ENCODE data around the gene ENTPD8. TPM values are rescaled to one million over a fixed set of nuclear protein-coding genes. Genes with fewer than 3 reads are reported as not detected.
"Not testable (repeated sequence)": the region's sequence is repeated elsewhere in the genome, so short reads cannot be mapped to it uniquely, and the experiment has no call there.

The ENTPD8 gene
- total RNA-seq, 1 donor, result under 0.01 TPM

DNA sequence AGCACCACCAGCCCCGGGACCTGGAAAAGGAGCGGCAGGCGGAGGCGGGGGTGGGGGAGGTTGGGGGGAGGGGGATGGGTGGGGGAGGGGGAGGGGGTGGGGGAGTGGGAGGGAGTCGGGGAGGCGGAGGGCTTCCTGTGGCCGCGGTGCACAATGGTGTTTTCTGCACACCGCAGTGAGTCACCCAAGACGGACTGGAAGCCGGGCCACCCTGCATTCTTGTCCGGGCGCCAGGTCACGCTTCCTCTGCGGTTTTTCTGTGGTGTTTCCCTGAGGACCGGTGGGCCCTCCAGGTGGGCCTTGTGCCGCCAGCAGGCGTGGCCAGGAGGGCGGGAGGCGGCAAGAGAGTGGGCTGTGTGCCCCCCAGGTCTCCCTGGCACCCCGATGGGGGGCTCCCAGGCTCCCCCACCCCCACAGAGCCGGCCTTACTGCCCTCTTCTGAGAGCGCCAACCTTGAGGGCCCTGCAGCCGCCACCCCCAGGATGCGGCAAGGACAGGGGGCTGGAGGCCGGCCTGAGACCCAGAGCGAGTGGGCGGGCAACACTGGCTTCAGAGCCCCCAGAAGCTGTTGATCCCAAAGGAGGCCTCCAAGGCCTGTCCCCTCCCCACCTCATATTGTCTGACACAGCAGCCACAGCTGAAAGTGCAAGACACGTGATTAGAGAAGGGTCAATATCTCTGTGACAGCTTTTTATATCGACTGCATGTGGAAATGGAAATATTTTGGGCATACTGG, 29.3 kb downstream of the ENTPD8 start:
- H3K4me3 ChIP-seq (ENCODE audit: low read depth, low read length), result no peak overlapping the region
- peak; percentile 90 for DNase-seq (ENCODE audit: low read depth)
- TF ChIP-seq, protein P1, sequence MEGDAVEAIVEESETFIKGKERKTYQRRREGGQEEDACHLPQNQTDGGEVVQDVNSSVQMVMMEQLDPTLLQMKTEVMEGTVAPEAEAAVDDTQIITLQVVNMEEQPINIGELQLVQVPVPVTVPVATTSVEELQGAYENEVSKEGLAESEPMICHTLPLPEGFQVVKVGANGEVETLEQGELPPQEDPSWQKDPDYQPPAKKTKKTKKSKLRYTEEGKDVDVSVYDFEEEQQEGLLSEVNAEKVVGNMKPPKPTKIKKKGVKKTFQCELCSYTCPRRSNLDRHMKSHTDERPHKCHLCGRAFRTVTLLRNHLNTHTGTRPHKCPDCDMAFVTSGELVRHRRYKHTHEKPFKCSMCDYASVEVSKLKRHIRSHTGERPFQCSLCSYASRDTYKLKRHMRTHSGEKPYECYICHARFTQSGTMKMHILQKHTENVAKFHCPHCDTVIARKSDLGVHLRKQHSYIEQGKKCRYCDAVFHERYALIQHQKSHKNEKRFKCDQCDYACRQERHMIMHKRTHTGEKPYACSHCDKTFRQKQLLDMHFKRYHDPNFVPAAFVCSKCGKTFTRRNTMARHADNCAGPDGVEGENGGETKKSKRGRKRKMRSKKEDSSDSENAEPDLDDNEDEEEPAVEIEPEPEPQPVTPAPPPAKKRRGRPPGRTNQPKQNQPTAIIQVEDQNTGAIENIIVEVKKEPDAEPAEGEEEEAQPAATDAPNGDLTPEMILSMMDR (IDR thresholded peaks at IDR 0.05; ENCODE audit: insufficient read depth, low read depth, low read length), result no peak

DNA sequence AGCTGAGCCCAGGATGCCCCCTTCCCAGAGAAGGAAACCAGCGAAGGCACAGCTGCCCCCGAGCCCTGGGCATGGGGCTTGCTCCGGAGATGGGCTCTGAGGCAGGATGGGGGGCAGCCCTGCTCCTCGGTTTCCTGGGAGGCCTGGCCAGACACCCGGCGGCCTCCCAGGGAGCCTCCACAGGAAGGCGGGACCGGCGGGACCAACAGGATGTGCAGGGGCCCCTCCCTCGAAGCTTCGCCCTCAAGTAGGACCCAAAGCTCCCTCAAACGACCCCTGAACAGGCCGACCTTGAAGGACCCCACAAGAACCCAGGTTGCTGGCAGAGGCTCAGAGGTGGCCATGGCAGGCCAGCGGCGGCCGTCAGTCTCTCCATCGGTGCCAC, 29.9 kb downstream of the ENTPD8 start:
- DNase-seq (ENCODE audit: low read depth), result no peak
- no peak overlapping the region for H3K4me3 ChIP-seq (ENCODE audit: low read depth, low read length)
- TF ChIP-seq, protein P1 (IDR thresholded peaks at IDR 0.05; ENCODE audit: insufficient read depth, low read depth, low read length), result no peak

DNA sequence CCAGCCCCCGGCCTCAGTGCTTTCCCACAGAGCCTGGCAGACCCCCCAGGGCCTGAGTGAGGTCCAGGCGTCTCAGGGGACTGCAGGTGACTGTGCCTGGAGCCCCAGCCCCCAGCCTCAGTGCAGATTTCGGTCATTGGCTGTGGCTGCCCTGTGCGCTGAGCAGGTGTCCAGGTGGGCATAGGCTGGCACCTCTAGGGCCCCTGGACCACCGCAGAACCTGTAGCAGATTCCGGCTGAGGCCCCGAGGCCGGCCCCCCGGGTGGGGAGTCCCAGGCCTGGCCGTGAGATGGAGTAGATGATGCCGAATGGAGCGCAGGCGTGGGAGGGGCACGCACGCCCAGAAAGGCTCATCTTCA, 30.3 kb downstream of the ENTPD8 start:
- TF ChIP-seq, protein P1 (IDR thresholded peaks at IDR 0.05; ENCODE audit: insufficient read depth, low read depth, low read length), result no peak
- no peak for DNase-seq (ENCODE audit: low read depth)
- H3K4me3 ChIP-seq (ENCODE audit: low read depth, low read length), result no peak overlapping the region

DNA sequence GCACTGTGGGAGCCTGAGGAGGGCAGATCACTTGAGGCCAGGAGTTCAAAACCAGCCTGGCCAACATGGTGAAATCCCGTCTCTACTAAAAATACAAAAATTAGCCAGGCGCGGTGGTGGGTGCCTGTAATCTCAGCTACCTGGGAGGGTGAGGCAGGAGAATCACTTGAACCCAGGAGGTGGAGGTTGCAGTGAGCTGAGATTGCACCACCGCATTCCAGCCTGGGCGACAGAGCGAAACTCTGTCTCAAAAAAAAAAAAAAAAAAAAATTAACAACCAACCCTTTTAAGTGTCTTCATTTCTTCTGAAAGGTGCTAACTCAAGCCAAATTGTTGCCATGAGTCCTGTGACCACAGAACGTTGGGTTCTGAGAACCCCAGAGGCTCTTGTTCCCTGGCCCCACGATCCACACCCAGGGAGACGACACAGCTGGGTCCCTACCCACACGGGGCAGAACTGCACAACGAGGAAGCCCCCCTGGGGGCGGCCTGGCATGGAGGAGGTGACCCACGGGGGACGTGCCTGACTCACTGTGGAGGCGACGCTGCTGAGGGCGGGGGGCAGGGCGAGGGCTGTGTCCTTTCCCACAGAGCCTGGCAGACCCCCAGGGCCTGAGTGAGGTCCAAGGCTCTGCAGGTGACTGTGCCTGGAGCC, 30.8 kb downstream of the ENTPD8 start:
- not testable (repeated sequence) for DNase-seq (ENCODE audit: low read depth); H3K4me3 ChIP-seq (ENCODE audit: low read depth, low read length)

DNA sequence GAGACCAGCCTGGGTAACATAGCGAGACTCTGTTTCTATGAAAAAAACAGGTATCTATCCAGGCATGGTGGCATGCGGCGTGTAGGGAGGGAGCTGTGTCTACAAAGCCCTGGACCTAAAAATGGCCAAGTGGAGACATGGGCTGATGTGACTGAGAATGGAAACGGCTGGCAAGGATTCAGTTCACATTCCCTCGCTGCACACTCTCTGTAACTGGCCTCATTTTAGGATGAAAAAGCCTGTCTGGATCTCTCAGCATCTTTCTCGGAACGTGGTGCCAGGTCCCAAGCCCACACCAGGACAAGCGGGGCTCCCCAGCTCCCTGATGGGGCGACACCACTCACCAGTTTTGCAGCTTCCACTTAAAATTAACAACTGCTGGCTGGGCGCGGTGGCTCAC, 31.6 kb downstream of the ENTPD8 start:
- DNase-seq (ENCODE audit: low read depth), result no peak
- TF ChIP-seq, protein P1 (IDR thresholded peaks at IDR 0.05; ENCODE audit: insufficient read depth, low read depth, low read length), result no peak
- H3K4me3 ChIP-seq (ENCODE audit: low read depth, low read length), result no peak overlapping the region

DNA sequence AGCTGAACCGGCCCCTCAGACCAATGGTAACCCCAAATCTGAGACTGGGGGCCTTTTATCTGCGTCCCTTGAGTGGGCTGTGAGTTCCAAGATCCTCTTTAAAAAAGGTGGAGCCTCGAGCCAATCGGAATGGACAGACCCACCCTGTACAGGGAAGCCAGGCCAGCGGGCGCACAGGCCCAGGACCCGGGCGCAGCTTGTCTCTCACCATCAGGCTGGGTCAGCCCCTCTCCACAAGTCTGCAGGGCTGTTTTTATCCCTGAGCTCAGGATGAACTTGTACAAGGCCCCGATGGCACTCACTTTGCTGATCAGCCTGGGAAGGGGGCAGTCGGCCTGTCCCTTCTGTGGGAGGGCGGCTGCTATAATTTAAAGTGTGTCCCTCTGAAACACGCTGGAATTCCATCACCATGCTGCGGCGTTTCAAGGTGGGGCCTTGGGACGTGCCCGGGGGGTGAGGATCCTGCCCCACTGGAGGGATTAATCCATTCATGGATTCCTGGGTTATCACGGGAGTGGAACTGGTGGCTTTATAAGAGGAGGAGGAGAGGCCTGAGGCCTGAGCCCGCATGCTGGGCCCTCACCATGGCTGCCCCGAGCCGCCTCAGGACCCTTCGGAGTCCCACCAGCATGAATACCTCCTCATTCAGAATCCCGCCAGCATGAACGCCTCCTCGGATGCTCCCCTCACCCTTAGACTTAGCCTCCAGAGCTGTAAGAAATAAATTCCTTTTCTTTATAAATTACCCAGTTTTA, 32.3 kb downstream of the ENTPD8 start:
- H3K4me3 ChIP-seq (ENCODE audit: low read depth, low read length), result no peak overlapping the region
- TF ChIP-seq, protein P1 (IDR thresholded peaks at IDR 0.05; ENCODE audit: insufficient read depth, low read depth, low read length), result no peak
- DNase-seq (ENCODE audit: low read depth), result no peak

DNA sequence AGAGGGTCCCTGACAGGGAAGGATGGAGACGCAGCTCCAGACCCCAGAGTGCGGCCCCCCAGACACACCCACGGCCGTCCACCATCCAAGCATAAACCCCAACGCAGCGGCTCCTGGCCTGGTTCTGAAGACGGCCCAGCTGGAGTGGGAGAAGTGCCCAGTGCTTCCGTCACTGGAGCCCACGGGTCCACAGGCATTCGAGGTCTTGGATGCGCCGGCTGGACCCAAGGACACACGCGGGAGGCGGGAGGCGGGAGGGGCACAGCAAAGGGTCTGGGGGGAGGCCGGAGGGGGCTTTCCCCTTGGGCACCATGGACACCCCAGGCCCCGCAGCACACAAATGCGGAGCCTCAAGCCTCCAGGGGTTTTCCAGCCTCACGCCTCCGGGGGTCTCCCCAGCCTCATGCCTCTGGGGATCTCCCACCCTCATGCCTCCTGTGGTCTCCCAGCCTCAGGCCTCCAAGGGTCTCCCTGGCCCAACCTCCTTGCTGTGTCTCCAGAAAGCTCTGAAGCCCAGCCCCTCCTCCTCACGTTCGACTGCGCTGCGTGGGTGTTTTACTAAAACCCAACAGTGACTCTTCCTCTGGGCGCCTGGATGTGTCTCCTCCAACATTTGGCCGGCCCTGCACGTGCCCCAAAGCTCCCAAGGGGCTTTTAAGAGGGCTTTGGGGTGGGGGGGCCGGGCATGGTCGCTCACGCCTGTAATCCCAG, 33.4 kb downstream of the ENTPD8 start:
- peak overlapping the region; percentile 39 for H3K4me3 ChIP-seq (ENCODE audit: low read depth, low read length)
- no peak for DNase-seq (ENCODE audit: low read depth)
- TF ChIP-seq, protein P1 (IDR thresholded peaks at IDR 0.05; ENCODE audit: insufficient read depth, low read depth, low read length), result no peak

Data from fibroblast of villous mesenchyme (primary cell).